NCI-H2227 (cell line): Measurements from ENCODE around the gene PGLYRP4.

Experiments
- DNase-seq: peaks from one replicate; lab custom pipeline; 2025; ENCODE audit not compliant: unreplicated experiment; lab: John Stamatoyannopoulos, UW

Gene PGLYRP4

DNA sequence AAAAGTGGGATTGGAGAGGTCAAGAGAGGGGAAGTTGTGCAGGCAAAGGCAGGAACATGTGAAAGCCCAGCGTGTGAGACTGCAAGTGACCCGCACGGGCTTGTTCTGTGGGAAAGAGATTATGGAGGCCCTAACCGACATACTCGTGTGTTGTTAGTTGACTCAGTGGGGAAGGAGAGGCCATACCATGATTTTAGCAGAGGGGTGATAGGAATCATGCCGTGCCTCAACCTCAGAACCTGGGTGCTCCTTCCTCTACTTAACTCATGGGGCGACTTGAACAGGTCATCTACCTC lies 55.2 kb downstream of the PGLYRP4 start:
- no peak for DNase-seq

DNA sequence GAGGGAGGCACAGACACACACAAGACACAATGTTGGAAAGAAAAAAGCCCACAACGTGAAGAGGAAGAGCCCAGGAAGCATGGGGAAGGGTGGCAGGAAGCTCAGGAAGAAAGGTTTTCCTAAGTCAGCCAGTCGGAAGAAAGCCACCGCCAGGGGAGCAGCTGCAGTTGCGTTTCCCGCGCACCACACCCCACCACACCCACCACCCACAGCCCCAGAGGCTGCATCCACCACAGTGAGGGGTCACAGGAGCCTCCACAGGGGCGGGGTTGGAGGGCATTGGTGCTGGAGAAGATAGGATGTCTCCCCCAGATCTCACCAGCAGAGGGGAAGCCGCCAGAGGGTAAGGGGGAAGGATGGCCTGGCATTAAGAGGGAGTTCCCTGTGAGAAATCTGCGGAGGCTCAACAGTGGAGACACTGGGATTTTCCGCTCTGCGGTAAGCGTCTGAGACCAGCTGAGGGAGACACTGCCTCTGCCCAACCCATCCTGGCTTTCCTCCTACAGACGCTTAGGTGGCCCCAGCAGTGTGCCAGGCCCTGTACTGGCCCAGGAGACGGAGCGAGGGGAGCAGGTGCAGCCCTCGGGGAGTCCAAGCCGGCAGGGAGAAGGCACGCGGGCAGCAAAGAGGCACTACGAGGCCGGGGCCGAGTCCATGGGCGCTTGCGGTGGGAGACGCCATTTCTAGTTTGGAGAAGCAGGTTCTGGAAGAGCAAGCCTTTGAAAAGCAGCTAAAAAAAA lies 55.7 kb downstream of the PGLYRP4 start:
- DNase-seq, result no peak

DNA sequence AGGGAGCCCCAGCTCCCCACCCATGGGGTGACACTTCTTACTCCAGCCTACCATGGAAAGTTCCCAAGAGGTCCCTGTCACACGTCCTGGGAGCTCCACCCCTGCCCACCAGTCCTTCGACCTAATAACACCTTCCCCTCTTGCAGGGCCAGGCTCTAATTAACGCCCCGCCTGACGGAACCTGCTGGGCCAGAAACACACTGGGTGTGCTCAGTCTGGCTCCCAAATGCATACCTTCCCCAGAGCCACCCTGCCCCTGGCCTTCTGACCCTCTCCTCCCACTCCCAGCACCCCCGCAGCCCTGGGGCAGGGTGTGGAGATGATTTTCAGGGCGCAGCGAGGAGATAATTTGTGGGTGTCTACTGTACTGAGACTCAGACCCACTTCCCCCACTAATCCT lies 56.5 kb downstream of the PGLYRP4 start:
- no peak for DNase-seq

DNA sequence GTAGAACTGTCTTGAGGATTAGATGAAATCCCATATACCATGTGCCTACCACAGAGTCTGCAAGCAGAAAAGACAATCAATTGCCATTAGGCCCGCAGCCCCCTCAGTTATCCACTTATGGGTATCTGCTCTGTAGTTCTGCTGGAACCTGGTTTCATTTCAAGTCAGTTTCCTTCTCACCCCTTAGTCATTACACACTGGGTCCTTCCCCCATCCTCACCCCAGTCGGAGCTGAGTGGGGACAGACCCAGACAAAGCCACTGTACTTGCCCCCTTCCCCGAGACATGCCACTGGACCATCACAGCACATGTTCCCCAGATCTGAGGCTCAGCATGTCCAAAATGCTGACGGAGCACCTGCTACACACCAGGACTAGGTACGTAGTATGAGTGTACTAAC lies 57.1 kb downstream of the PGLYRP4 start:
- DNase-seq, result no peak

DNA sequence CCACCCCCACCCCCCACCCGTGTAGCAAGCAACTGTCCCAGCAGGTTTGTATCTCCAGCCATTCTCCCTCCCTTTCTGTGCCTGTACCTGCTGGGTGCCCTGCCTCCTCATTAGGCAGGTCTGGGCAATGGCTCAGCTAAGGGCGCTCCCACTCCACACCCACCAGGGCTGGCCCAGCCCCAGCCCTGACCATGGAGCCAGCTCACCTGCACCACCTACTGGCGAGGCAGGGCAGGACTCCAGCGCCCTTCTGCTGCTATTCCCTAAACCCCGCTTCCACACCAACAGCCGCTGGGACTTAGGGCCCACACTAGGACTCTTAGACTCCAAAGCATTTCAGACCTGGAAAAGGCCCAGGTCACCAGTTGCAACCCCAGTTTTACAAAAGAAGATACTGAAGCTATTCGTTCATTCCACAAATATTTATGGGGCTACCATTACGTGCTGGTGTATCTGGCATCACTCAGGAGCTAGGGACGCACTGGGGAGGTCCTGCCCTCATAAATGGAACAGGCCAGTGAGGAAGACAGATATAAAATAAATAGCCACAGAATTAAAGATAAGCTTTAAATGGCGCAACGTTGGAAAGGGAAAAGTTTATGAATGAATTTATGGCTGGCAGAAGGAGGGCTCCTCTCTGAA lies 59.9 kb downstream of the PGLYRP4 start:
- DNase-seq, result no peak
